ENCODE results near the gene YWHAQ.

GRCh38 chr2:9552219-9553178, 78.3 kb downstream of the YWHAQ start:
- TF ChIP-seq CTCF (IDR thresholded peaks at IDR 0.05) (no peak), POLR2A (IDR thresholded peaks at IDR 0.05) (no peak)

Data from Peyer's patch (tissue), 4 donors.